ENCODE measurements around the gene LHX4. TPM values are rescaled to one million over a fixed set of nuclear protein-coding genes. Genes with fewer than 3 reads are reported as not detected.

The LHX4 gene
- polyA plus RNA-seq, 1 donor = 3.1 TPM

DNA sequence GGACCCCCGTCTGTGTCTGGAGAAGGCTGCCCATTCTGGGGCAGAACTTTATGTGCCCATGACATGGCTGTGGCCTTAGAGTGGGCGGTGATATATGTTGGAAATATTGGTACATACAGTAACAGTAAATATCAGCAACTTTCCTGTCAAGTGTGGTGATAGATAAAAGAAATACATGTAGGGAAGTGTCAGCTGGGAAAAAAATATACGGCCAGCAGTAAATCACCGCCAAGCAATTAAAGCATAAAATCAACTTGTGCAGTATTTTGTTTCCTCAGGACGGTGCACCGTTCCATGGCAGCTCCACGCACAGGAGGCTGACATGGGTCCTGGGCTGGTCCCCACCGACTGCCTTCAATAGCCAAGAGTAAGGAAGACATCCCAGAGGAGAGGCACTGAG, 27.4 kb downstream of the LHX4 start:
- DNase-seq = no peak
- H3K27ac ChIP-seq (ENCODE audit: low read length) = no peak overlapping the region
- H3K4me1 ChIP-seq (ENCODE audit: control insufficient read depth, insufficient read depth, low read length) = no peaks in the 10 kb centered on the region
- WGBS (ENCODE audit: insufficient coverage, low lambda C conversion rate) = no CpG with 5 or more reads among the region's 8 CpGs
- no peak overlapping the region for H3K4me3 ChIP-seq (ENCODE audit: low read length)
- no peaks in the 10 kb centered on the region for H3K36me3 ChIP-seq (ENCODE audit: control insufficient read depth, insufficient read depth, low read length)
- peaks cover 43% of the 10 kb centered on the region for H3K27me3 ChIP-seq (ENCODE audit: control insufficient read depth, insufficient read depth, low read length)
- no peaks in the 10 kb centered on the region for H3K9me3 ChIP-seq (ENCODE audit: control insufficient read depth, low read depth, low read length)

DNA sequence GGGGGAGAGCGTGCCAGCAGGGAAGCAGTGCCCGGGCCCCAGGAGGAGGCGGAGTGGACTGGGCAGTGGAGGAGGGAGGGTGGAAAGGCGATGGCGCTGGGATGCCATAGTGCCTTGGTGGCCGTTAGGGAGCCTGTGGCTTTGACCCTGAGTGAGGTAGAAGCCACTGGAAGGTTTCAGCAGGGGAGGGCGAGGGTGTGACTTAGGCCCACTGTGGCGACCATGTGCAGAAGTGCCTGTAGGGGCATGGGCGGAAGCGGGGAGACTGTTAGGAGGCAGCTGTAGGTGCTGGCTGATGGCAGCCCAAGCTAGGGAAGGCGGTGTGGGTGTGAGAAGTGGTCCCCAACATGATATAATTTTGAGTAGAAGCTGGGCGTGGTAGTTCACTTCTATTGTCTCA, 28.2 kb downstream of the LHX4 start:
- Histone ChIP-seq H3K9me3 (ENCODE audit: control insufficient read depth, low read depth, low read length) (no peaks in the 10 kb centered on the region), H3K27ac (ENCODE audit: low read length) (no peak overlapping the region), H3K4me3 (ENCODE audit: low read length) (no peak overlapping the region), H3K36me3 (ENCODE audit: control insufficient read depth, insufficient read depth, low read length) (no peaks in the 10 kb centered on the region), H3K27me3 (ENCODE audit: control insufficient read depth, insufficient read depth, low read length) (peaks cover 50% of the 10 kb centered on the region), H3K4me1 (ENCODE audit: control insufficient read depth, insufficient read depth, low read length) (no peaks in the 10 kb centered on the region)
- WGBS (ENCODE audit: insufficient coverage, low lambda C conversion rate) = no CpG with 5 or more reads among the region's 12 CpGs
- no peak for DNase-seq

DNA sequence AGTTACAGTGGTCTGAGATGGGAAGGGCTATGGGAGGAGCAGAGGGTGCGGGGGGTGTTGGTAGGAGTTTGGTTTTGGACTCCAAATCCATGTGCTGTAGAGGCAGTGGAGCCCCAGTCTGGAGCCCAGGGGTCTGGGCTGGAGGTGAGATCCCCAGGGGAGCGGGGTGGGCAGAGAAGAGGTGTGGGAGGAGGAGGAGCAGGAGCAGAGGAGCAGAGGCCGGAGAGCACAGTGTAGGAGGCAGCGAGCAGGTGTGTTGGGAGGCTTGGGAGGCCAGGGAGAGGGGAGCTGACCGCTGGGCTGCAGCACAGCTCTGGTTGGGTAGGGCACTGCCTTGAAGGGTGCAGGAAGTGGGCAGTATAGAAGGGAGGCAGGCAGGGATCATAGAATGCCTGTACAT, 28.9 kb downstream of the LHX4 start:
- Histone ChIP-seq H3K4me1 (ENCODE audit: control insufficient read depth, insufficient read depth, low read length) (no peaks in the 10 kb centered on the region), H3K27ac (ENCODE audit: low read length) (no peak overlapping the region), H3K36me3 (ENCODE audit: control insufficient read depth, insufficient read depth, low read length) (no peaks in the 10 kb centered on the region), H3K4me3 (ENCODE audit: low read length) (no peak overlapping the region), H3K27me3 (ENCODE audit: control insufficient read depth, insufficient read depth, low read length) (peaks cover 54% of the 10 kb centered on the region), H3K9me3 (ENCODE audit: control insufficient read depth, low read depth, low read length) (no peaks in the 10 kb centered on the region)
- WGBS (ENCODE audit: insufficient coverage, low lambda C conversion rate) = 100% methylated on average over 1 of the region's 5 CpGs
- DNase-seq = no peak

DNA sequence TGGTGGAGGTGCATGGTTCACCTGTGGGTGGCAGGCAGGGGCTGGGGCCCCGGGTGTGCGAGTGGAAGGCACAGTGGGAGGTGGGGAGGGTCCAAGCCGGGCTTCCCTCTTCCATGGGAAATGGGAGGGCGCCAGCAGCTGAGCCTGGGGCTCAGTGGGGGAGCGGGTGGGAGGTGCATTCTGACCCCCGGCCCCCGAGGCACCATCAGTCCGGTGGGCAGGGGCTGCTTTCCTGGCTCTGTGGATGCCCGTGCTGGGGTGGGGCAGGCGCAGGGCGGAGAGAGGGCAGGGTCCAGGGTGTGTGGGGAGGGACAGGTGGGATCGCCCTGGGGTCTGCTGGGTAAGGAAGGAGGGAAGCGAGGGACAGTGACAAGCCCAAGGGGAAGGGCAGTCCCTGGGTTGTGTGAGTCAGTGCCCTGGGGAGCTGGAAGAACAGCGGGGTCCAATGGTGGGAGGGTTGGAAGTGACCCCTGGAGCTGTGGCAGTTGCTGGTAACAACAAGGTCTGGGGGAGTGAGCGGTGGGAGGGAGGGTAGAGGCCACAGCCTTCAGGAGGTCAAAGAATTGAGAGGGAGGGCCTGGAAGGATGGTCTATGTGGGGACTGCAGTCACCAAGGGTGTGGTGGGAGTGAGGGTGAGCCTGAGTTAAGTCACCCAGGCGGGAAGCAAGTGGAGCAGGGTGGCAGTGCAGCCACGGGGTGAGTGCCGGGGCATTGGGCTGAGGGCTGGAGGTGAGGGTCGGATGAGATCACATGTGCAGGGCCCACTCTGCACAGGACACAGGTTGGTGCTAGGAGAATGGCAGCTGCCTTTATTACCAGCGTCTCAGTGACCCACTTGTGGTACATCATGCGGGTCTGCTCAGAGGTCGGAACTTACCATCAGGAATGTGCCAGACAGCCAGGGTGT, 29.6 kb downstream of the LHX4 start:
- no peaks in the 10 kb centered on the region for H3K4me1 ChIP-seq (ENCODE audit: control insufficient read depth, insufficient read depth, low read length)
- H3K27me3 ChIP-seq (ENCODE audit: control insufficient read depth, insufficient read depth, low read length) = peaks cover 56% of the 10 kb centered on the region
- no peaks in the 10 kb centered on the region for H3K36me3 ChIP-seq (ENCODE audit: control insufficient read depth, insufficient read depth, low read length)
- H3K27ac ChIP-seq (ENCODE audit: low read length) = no peak overlapping the region
- no peak overlapping the region for H3K4me3 ChIP-seq (ENCODE audit: low read length)
- DNase-seq = no peak
- no peaks in the 10 kb centered on the region for H3K9me3 ChIP-seq (ENCODE audit: control insufficient read depth, low read depth, low read length)
- WGBS (ENCODE audit: insufficient coverage, low lambda C conversion rate) = no CpG with 5 or more reads among the region's 22 CpGs

DNA sequence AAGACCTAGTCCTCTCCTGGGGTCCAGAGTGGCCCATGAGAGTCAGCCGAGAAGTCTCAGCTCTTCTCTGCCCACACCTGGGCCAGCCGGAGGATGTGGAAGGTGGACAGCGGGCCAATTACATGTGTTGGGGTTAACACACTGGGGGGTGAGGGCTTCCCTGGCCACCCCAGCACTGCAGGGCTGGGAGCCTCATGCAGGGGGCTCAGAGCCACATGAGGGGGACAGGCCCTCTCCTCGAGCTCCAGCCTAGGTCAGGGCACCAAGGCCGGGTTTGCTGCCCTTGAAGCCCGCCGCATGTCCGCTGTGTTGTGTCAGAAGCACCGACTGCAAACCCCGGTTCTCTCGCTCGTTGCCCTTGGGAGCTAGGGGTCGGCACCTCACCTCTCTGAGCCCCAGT, 30.5 kb downstream of the LHX4 start:
- no peaks in the 10 kb centered on the region for H3K36me3 ChIP-seq (ENCODE audit: control insufficient read depth, insufficient read depth, low read length)
- no peak overlapping the region for H3K27ac ChIP-seq (ENCODE audit: low read length)
- no peak overlapping the region for H3K4me3 ChIP-seq (ENCODE audit: low read length)
- no peaks in the 10 kb centered on the region for H3K4me1 ChIP-seq (ENCODE audit: control insufficient read depth, insufficient read depth, low read length)
- WGBS (ENCODE audit: insufficient coverage, low lambda C conversion rate) = no CpG with 5 or more reads among the region's 13 CpGs
- DNase-seq = no peak
- no peaks in the 10 kb centered on the region for H3K9me3 ChIP-seq (ENCODE audit: control insufficient read depth, low read depth, low read length)
- H3K27me3 ChIP-seq (ENCODE audit: control insufficient read depth, insufficient read depth, low read length) = peaks cover 58% of the 10 kb centered on the region

DNA sequence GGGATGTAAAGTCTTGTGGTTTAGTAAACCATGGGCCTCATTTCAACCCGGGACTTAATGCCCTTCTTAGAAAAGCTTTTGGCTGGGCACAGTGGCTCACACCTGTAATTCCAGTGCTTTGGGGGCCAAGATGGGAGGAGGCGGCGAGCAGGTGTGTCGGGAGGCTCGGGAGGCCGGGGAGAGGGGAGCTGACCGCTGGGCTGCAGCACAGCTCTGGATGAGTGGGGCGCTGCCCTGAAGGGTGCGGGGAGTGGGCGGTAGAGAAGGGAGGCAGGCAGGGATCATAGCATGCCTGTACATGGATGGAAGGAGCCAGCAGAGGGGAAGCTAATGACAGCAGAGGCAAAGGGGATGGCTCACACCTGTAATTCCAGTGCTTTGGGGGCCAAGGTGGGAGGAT, 31.0 kb downstream of the LHX4 start:
- no CpG with 5 or more reads among the region's 10 CpGs for WGBS (ENCODE audit: insufficient coverage, low lambda C conversion rate)
- Histone ChIP-seq H3K9me3 (ENCODE audit: control insufficient read depth, low read depth, low read length) (no peaks in the 10 kb centered on the region), H3K4me3 (ENCODE audit: low read length) (no peak overlapping the region), H3K36me3 (ENCODE audit: control insufficient read depth, insufficient read depth, low read length) (no peaks in the 10 kb centered on the region), H3K27ac (ENCODE audit: low read length) (no peak overlapping the region), H3K4me1 (ENCODE audit: control insufficient read depth, insufficient read depth, low read length) (no peaks in the 10 kb centered on the region), H3K27me3 (ENCODE audit: control insufficient read depth, insufficient read depth, low read length) (peaks cover 56% of the 10 kb centered on the region)
- no peak for DNase-seq

DNA sequence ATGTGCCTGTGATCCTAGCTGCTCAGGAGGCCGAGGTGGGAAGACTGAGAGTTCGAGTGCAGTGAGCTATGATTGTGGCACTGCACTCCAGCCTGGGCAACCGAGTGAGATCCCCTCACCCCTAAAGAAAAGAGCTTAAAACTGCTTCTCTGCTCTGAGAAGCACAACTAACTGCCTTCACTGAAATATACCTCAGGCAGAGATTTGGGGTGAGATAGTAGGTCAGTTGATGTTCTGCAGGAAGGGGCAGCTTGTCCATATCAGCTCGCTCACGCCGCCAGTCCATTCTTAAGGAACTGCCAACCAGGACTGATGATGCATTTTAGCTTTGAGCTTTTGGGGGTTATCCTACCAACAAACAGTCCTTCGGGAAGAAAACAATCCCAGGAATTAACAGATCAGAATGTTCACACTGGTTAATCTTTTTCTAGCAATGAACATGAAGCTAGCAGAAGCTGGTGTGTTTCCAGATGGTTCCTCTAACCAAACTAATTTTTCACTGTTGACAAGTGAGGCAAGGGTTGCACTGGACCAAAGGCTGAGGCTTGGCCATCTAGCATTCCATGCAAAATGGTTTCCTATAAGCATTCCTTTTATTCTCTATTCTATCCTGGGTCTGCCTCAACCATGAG, 31.6 kb downstream of the LHX4 start:
- Histone ChIP-seq H3K9me3 (ENCODE audit: control insufficient read depth, low read depth, low read length) (no peaks in the 10 kb centered on the region), H3K4me1 (ENCODE audit: control insufficient read depth, insufficient read depth, low read length) (no peaks in the 10 kb centered on the region), H3K27me3 (ENCODE audit: control insufficient read depth, insufficient read depth, low read length) (peaks cover 50% of the 10 kb centered on the region), H3K27ac (ENCODE audit: low read length) (no peak overlapping the region), H3K4me3 (ENCODE audit: low read length) (no peak overlapping the region), H3K36me3 (ENCODE audit: control insufficient read depth, insufficient read depth, low read length) (no peaks in the 10 kb centered on the region)
- DNase-seq = no peak
- WGBS (ENCODE audit: insufficient coverage, low lambda C conversion rate) = no CpG with 5 or more reads among the region's 7 CpGs

DNA sequence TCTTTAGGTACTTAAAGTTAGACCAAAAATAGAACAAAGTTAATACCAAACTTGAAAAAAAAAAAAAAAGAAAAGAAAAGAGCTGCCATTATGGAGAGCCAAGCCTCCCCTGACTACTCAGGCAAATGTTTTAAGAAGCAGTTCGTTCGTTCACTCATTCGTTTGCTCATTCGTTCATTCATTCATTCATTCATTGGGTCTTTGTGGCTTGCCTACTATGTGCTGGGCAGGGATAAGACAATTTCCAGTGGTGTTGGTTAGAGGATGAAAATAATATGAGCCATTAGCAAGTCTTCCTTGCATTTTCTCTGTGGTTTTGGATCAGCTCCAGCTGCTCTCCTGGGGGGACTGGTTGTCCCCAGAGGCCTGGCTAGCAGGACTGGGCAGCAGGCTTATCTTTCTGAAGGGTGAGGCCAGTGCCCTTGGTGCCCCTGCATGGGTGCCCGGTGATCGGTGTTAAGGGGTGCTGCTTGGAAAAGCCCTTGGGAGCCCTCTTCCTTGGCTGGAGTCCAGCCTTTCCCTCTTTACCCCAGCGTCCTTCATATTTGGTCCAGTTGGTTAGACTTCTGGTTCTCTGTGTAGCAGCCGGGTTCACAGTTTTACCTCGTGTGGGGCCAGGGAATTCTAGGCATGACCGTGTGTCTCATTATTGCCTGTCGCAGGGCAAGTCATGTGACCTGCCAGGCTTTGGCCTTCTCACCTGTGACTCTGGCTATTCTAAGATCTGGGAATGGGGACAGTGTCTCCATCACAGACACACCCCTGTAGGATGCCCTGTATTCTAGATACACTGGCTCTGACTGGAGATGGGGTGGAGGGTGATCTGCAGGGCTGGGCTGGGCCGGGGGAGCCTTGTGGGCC, 32.8 kb downstream of the LHX4 start:
- WGBS (ENCODE audit: insufficient coverage, low lambda C conversion rate) = no CpG with 5 or more reads among the region's 12 CpGs
- no peaks in the 10 kb centered on the region for H3K9me3 ChIP-seq (ENCODE audit: control insufficient read depth, low read depth, low read length)
- H3K27ac ChIP-seq (ENCODE audit: low read length) = no peak overlapping the region
- H3K27me3 ChIP-seq (ENCODE audit: control insufficient read depth, insufficient read depth, low read length) = peaks cover 47% of the 10 kb centered on the region
- no peaks in the 10 kb centered on the region for H3K4me1 ChIP-seq (ENCODE audit: control insufficient read depth, insufficient read depth, low read length)
- H3K4me3 ChIP-seq (ENCODE audit: low read length) = no peak overlapping the region
- no peaks in the 10 kb centered on the region for H3K36me3 ChIP-seq (ENCODE audit: control insufficient read depth, insufficient read depth, low read length)
- DNase-seq = no peak

DNA sequence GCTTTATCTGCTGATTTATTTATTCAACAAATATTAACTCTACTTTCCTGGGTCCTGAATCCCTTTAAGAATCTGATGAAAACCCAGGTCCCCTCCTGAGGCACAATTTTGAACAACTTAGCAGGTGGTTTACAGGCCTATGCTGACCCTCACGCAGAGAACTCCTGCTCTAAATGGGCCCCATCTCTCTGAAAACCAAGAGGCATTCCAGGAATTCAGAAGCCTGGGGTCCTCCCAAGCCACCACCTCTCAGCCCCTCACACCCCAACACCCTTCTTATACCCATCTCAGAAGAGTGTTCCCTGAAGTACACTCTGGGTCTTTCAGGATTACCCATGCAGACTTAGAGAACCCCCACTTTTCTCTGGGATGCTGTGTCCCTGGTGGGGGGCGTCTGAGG, 34.5 kb downstream of the LHX4 start:
- no CpG with 5 or more reads among the region's 2 CpGs for WGBS (ENCODE audit: insufficient coverage, low lambda C conversion rate)
- Histone ChIP-seq H3K9me3 (ENCODE audit: control insufficient read depth, low read depth, low read length) (no peaks in the 10 kb centered on the region), H3K27me3 (ENCODE audit: control insufficient read depth, insufficient read depth, low read length) (peaks cover 34% of the 10 kb centered on the region), H3K4me1 (ENCODE audit: control insufficient read depth, insufficient read depth, low read length) (peaks cover 1% of the 10 kb centered on the region), H3K27ac (ENCODE audit: low read length) (no peak overlapping the region), H3K4me3 (ENCODE audit: low read length) (no peak overlapping the region), H3K36me3 (ENCODE audit: control insufficient read depth, insufficient read depth, low read length) (no peaks in the 10 kb centered on the region)
- no peak for DNase-seq

DNA sequence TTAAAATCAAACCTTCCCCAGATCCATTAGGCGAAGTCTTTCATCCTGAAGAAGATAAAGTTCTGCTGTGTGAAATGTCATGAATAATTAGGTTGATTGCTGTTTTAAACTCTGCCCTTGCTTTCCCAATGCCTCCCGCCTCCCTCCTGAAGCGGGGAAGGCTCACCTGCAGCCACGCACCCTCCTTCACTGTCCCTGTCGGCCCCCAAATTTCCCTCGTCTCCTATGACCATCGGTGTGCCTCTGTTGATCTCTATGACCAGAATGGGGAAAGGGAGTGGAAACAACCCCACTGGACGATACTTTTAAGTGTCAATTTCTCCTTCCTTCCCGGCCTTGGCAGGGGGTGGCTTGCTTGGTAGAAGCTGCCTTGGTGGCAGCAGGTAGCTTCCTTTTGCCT, 35.1 kb downstream of the LHX4 start:
- no peaks in the 10 kb centered on the region for H3K36me3 ChIP-seq (ENCODE audit: control insufficient read depth, insufficient read depth, low read length)
- H3K9me3 ChIP-seq (ENCODE audit: control insufficient read depth, low read depth, low read length) = no peaks in the 10 kb centered on the region
- no peak for DNase-seq
- no peak overlapping the region for H3K4me3 ChIP-seq (ENCODE audit: low read length)
- peaks cover 7% of the 10 kb centered on the region for H3K4me1 ChIP-seq (ENCODE audit: control insufficient read depth, insufficient read depth, low read length)
- 80% methylated on average over 2 of the region's 9 CpGs for WGBS (ENCODE audit: insufficient coverage, low lambda C conversion rate)
- peaks cover 28% of the 10 kb centered on the region for H3K27me3 ChIP-seq (ENCODE audit: control insufficient read depth, insufficient read depth, low read length)
- H3K27ac ChIP-seq (ENCODE audit: low read length) = no peak overlapping the region

Measured in large intestine (tissue), 3 donors.